SK-N-SH (cell line): ENCODE results near the gene MATK. TPM values are rescaled to one million over a fixed set of nuclear protein-coding genes. Genes with fewer than 3 reads are reported as not detected.
A peak's percentile ranks its signal among the peaks of the same experiment; 100 is the strongest.

Experiments used
- CTCF ChIA-PET: fragments of 300-600, 350-600 bp; formaldehyde crosslinking; extraction: SDS; loops from one replicate; lab custom pipeline; 2021; lab: Yijun Ruan, JAX
- POLR2A ChIA-PET: fragments of 350-600 bp; sonication (Branson Sonifier 250); formaldehyde crosslinking; extraction: SDS; loops from one replicate; lab custom pipeline; 2020; ENCODE audit warnings: antibody characterized with exemption, inconsistent platforms; lab: Yijun Ruan, JAX
- DNase-seq: peaks from one replicate; pipeline ENCODE4 v3.0.0; 2012
- H2AFZ ChIP-seq: fragments of 200-600 bp; sonication (generic); 2 replicates; pipeline ENCODE4 v1.8.1; 2016; ENCODE audit warnings: antibody characterized with exemption, mild to moderate bottlenecking, low read depth
- H3F3A ChIP-seq: fragments of 200-600 bp; sonication (generic); replicated peaks from 2 replicates; pipeline ENCODE3; 2016; ENCODE audit warnings: antibody characterized with exemption, mild to moderate bottlenecking; ENCODE audit not compliant: insufficient read depth
- H3K27ac ChIP-seq, 2 experiments: fragments of 200-500 bp in 1 of 2; fragments of 200-600 bp in 1 of 2; sonication (Bioruptor generic) in 1 of 2; sonication (generic), shearing (Covaris generic) in 1 of 2; 2 replicates each; pipeline versions ENCODE4 v1.5.1 to v1.6.1; 2014 to 2016; ENCODE audit warnings: low read depth in 2 of 2, inconsistent platforms in 1 of 2, low read length in 1 of 2, mild to moderate bottlenecking in 1 of 2, mixed read lengths in 1 of 2
- H3K27me3 ChIP-seq: fragments of 200-600 bp; sonication (generic), shearing (Covaris generic); 2 replicates; pipeline ENCODE4 v1.6.1; 2016; ENCODE audit warnings: mixed run types; ENCODE audit not compliant: insufficient read depth
- H3K36me3 ChIP-seq, 2 experiments: fragments of 200-500 bp in 1 of 2; fragments of 200-600 bp in 1 of 2; sonication (Bioruptor generic) in 1 of 2; sonication (generic) in 1 of 2; replicated peaks in 1 of 2; 2 replicates each; pipeline versions ENCODE3 to v1.5.1; 2014 to 2016; ENCODE audit warnings: low read length in 1 of 2, mild to moderate bottlenecking in 1 of 2; ENCODE audit not compliant: insufficient read depth in 2 of 2, control insufficient read depth in 1 of 2
- H3K4me1 ChIP-seq, 2 experiments: fragments of 200-500 bp in 1 of 2; fragments of 200-600 bp in 1 of 2; sonication (Bioruptor generic) in 1 of 2; sonication (generic), shearing (Covaris generic) in 1 of 2; 2 replicates each; pipeline versions ENCODE4 v1.5.1 to v1.6.1; 2014 to 2016; ENCODE audit warnings: low read depth in 1 of 2, low read length in 1 of 2, mixed run types in 1 of 2; ENCODE audit not compliant: insufficient read depth in 2 of 2, control insufficient read depth in 1 of 2
- H3K4me2 ChIP-seq: fragments of 200-600 bp; sonication (generic), shearing (Covaris generic); 2 replicates; pipeline ENCODE4 v1.6.1; 2017; ENCODE audit warnings: mixed run types
- H3K4me3 ChIP-seq, 2 experiments: fragments of 200-500 bp in 1 of 2; fragments of 200-600 bp in 1 of 2; sonication (Bioruptor generic) in 1 of 2; sonication (generic), shearing (Covaris generic) in 1 of 2; 2 replicates each; pipeline versions ENCODE4 v1.5.1 to v1.8.1; 2014 to 2016; ENCODE audit warnings: low read depth in 2 of 2, inconsistent platforms in 1 of 2, low read length in 1 of 2, mild to moderate bottlenecking in 1 of 2, mixed read lengths in 1 of 2, moderate library complexity in 1 of 2
- H3K79me2 ChIP-seq: fragments of 200-600 bp; sonication (generic); 2 replicates; pipeline ENCODE4 v1.8.1; 2017; ENCODE audit warnings: mild to moderate bottlenecking; ENCODE audit not compliant: insufficient read depth
- H3K9ac ChIP-seq: fragments of 200-600 bp; sonication (generic); 2 replicates; pipeline ENCODE4 v1.6.1; 2017; ENCODE audit warnings: mixed run types
- H3K9me2 ChIP-seq: fragments of 200-600 bp; sonication (generic); 2 replicates; pipeline ENCODE4 v1.6.1; 2017; ENCODE audit warnings: mixed run types
- H3K9me3 ChIP-seq: fragments of 200-600 bp; sonication (generic); 2 replicates; pipeline ENCODE4 v1.6.1; 2017; ENCODE audit warnings: mixed run types, mild to moderate bottlenecking, moderate library complexity
- H4K20me1 ChIP-seq: fragments of 200-600 bp; sonication (generic); 2 replicates; pipeline ENCODE4 v1.6.1; 2017; ENCODE audit warnings: mild to moderate bottlenecking, mixed run types; ENCODE audit not compliant: insufficient read depth
- CHD2 ChIP-seq: fragments of 150-350 bp; IDR thresholded peaks from 2 replicates; pipeline ENCODE4 v1.6.1; 2018; ENCODE audit warnings: low read length; ENCODE audit not compliant: partially characterized antibody
- CTCF ChIP-seq: fragments of 200-600 bp; sonication (generic); IDR thresholded peaks from 2 replicates; pipeline ENCODE4 v1.6.1; 2017; ENCODE audit warnings: antibody characterized with exemption, mild to moderate bottlenecking, moderate library complexity
- ELF1 ChIP-seq: IDR thresholded peaks from 2 replicates; pipeline ENCODE4 v1.4.0; 2012
- EZH2phosphoT487 ChIP-seq: fragments of 200-600 bp; sonication (generic); IDR thresholded peaks from 2 replicates; pipeline ENCODE4 v1.6.1; 2017; ENCODE audit warnings: low read depth, mixed run types, mild to moderate bottlenecking, antibody characterized with exemption, moderate library complexity, borderline replicate concordance
- GATA2 ChIP-seq: sonication (generic); formaldehyde crosslinking; IDR thresholded peaks from 2 replicates; pipeline ENCODE4 v1.5.0; 2020; ENCODE audit warnings: mild to moderate bottlenecking, missing genetic modification reagents
- MEF2A ChIP-seq: IDR thresholded peaks from 2 replicates; pipeline ENCODE4 v1.4.0; 2012; ENCODE audit warnings: low read depth, borderline replicate concordance
- REST ChIP-seq: IDR thresholded peaks from 2 replicates; pipeline ENCODE4 v1.6.1; 2012; ENCODE audit warnings: mild to moderate bottlenecking, low read depth, low read length, moderate library complexity
- TAF1 ChIP-seq: IDR thresholded peaks from 2 replicates; pipeline ENCODE4 v1.6.1; 2012; ENCODE audit warnings: low read depth, mild to moderate bottlenecking, low read length, moderate library complexity, borderline replicate concordance
- TCF12 ChIP-seq: IDR thresholded peaks from 2 replicates; pipeline ENCODE4 v1.4.0; 2012
- USF1 ChIP-seq: IDR thresholded peaks from 2 replicates; pipeline ENCODE4 v1.4.0; 2012; ENCODE audit warnings: low read depth, borderline replicate concordance
- USF2 ChIP-seq: fragments of 150-350 bp; IDR thresholded peaks from 2 replicates; pipeline ENCODE4 v1.6.1; 2017; ENCODE audit warnings: antibody characterized with exemption, low read length, low read depth, borderline replicate concordance
- WGBS: methylation state at CpG from one replicate; pipeline ENCODE4 v1.1.6; 2017; ENCODE audit warnings: low lambda C conversion rate; 5-methylcytosine and 5-hydroxymethylcytosine counted together
- polyA plus RNA-seq, 3 experiments: library from polyadenylated mRNA; depleted of rRNA; stranded (reverse); fragments of >200 nt; gene quantifications; 2 replicates each; pipeline ENCODE4 v1.2.3, GENCODE V29; 2012

Gene MATK
- polyA plus RNA-seq, 1 of the 3 experiments (the other 2 are of a cell fraction) = not detected

GRCh38 chr19:3745363-3746045 is 40.7 kb downstream of the MATK start:
- Histone ChIP-seq H3K36me3 (peaks cover 5% of the 10 kb centered on the region in 2 experiments), H3K27me3 (no peaks in the 10 kb centered on the region), H3K4me1 (no peaks in the 10 kb centered on the region), H3K4me2 (no peak overlapping the region), H3K9me2 (no peaks in the 10 kb centered on the region), H3K27ac (no peak overlapping the region), H3K9ac (no peak overlapping the region), H3K4me3 (no peak overlapping the region), H2AFZ (no peak overlapping the region), H4K20me1 (no peaks in the 10 kb centered on the region), H3K79me2 (no peaks in the 10 kb centered on the region), H3K9me3 (no peaks in the 10 kb centered on the region), H3F3A (no peaks in the 10 kb centered on the region)
- WGBS = 48% methylated on average over 7 of the region's 8 CpGs
- TF ChIP-seq ELF1 (no peak), REST (no peak)
- DNase-seq = no peak
- ChIA-PET CTCF (no interaction called here), POLR2A (no interaction called here)

- 81% methylated on average over 2 of the region's 2 CpGs for WGBS
- Histone ChIP-seq H3K4me1 (no peaks in the 10 kb centered on the region), H3K4me2 (no peak overlapping the region), H2AFZ (no peak overlapping the region), H3F3A (no peaks in the 10 kb centered on the region), H3K9me3 (no peaks in the 10 kb centered on the region), H3K36me3 (no peaks in the 10 kb centered on the region), H3K27me3 (no peaks in the 10 kb centered on the region), H3K79me2 (no peaks in the 10 kb centered on the region), H3K9me2 (no peaks in the 10 kb centered on the region), H3K9ac (no peak overlapping the region), H4K20me1 (no peaks in the 10 kb centered on the region), H3K27ac (no peak overlapping the region), H3K4me3 (no peak overlapping the region)
- POLR2A ChIA-PET = no interaction called here
- CTCF ChIA-PET = interaction anchor here (0.7 to 0.8 kb wide), 2 partner anchors 22 to 25 kb away, joined by 3 read pairs; no protein-coding TSS in a partner anchor
- no peak for DNase-seq
- TF ChIP-seq MEF2A (no peak), USF1 (peak; percentile 74; the same call in 1 of the 2 replicates)
These were observed 42.7 kb downstream of the MATK start for GRCh38 chr19:3743486-3743885.

- H3F3A ChIP-seq = no peaks in the 10 kb centered on the region
- H3K4me2 ChIP-seq = no peak overlapping the region
- H3K9me2 ChIP-seq = no peaks in the 10 kb centered on the region
- H3K9me3 ChIP-seq = no peaks in the 10 kb centered on the region
- no peaks in the 10 kb centered on the region for H3K4me1 ChIP-seq
- no peak overlapping the region for H3K27ac ChIP-seq
- DNase-seq = no peak
- no peaks in the 10 kb centered on the region for H3K79me2 ChIP-seq
- H3K9ac ChIP-seq = no peak overlapping the region
- WGBS = 100% methylated on average over 3 of the region's 24 CpGs
- H2AFZ ChIP-seq = no peak overlapping the region
- TF ChIP-seq ELF1 = no peak
- no peak for TF ChIP-seq CTCF
- TF ChIP-seq EZH2phosphoT487 = no peak
- no peak for TF ChIP-seq USF2
- TF ChIP-seq TCF12 = no peak
- TF ChIP-seq TAF1 = no peak
- TF ChIP-seq CHD2 = no peak
- TF ChIP-seq GATA2 = no peak
- peaks cover 17% of the 10 kb centered on the region for H3K27me3 ChIP-seq
- POLR2A ChIA-PET = no interaction called here
- H4K20me1 ChIP-seq = no peaks in the 10 kb centered on the region
- H3K4me3 ChIP-seq = no peak overlapping the region
- no peaks in the 10 kb centered on the region for H3K36me3 ChIP-seq
- CTCF ChIA-PET = interaction anchor here (1.0 kb wide), 1 partner anchor 155 kb away, joined by 3 read pairs; the partner anchor contains the start of gene GIPC3
These were observed 45.8 kb downstream of the MATK start for GRCh38 chr19:3740431-3740830.
